K562 (cell line): Measurements from ENCODE around the gene CDKN2AIP. TPM values are rescaled to one million over a fixed set of nuclear protein-coding genes. Genes with fewer than 3 reads are reported as not detected.
A peak's percentile ranks its signal among the peaks of the same experiment; 100 is the strongest.

Experiments
- BRF1 ChIP-seq: IDR thresholded peaks from 3 replicates; pipeline ENCODE4 v1.6.1; 2011; ENCODE audit warnings: borderline replicate concordance, mild to moderate bottlenecking; ENCODE audit not compliant: insufficient read length; ENCODE audit errors: extremely low read depth
- CHD2 ChIP-seq: IDR thresholded peaks from 2 replicates; pipeline ENCODE4 v1.6.1; 2011; ENCODE audit warnings: low read depth, low read length
- CREB1 ChIP-seq, 2 experiments: sonication (generic) in 1 of 2; formaldehyde crosslinking in 1 of 2; IDR thresholded peaks; 2 replicates each; pipeline versions ENCODE4 v1.6.1 to v1.8.0; 2012 to 2022; ENCODE audit warnings: inconsistent platforms in 1 of 2, mild to moderate bottlenecking in 1 of 2, missing genetic modification reagents in 1 of 2, moderate library complexity in 1 of 2
- DIDO1 ChIP-seq: fragments of 450-650 bp; IDR thresholded peaks from 2 replicates; pipeline ENCODE4 v1.6.1; 2016; ENCODE audit warnings: low read depth, missing biosample characterization, missing genetic modification characterization
- HDAC1 ChIP-seq, 2 experiments: fragments of 450-650 bp; IDR thresholded peaks; 2 replicates each; pipeline ENCODE4 v1.6.1; 2016 to 2017; ENCODE audit warnings: inconsistent platforms in 1 of 2, mild to moderate bottlenecking in 1 of 2, moderate library complexity in 1 of 2
- HNRNPK ChIP-seq: fragments of 200-400 bp; formaldehyde crosslinking; IDR thresholded peaks from one replicate; pipeline ENCODE4 v1.6.1; 2018; ENCODE audit warnings: mild to moderate bottlenecking, low read depth, low read length; ENCODE audit not compliant: poor library complexity, severe bottlenecking
- IRF1 ChIP-seq: sonication (generic); formaldehyde crosslinking; IDR thresholded peaks from 2 replicates; pipeline ENCODE4 v1.8.0; 2022; ENCODE audit warnings: missing genetic modification reagents, mild to moderate bottlenecking, borderline replicate concordance
- MAZ ChIP-seq, 2 experiments: fragments of 450-650 bp in 1 of 2; sonication (generic) in 1 of 2; formaldehyde crosslinking; IDR thresholded peaks in 1 of 2; conservative IDR thresholded peaks in 1 of 2; 2 replicates each; pipeline versions ENCODE4 v1.4.0 to v1.5.0; 2020; ENCODE audit warnings: mild to moderate bottlenecking in 1 of 2, missing genetic modification reagents in 1 of 2
- MECOM ChIP-seq: fragments of 250-450 bp; sonication (Bioruptor Pico); IDR thresholded peaks from 2 replicates; pipeline ENCODE4 v1.8.0; 2022; ENCODE audit warnings: inconsistent platforms
- MEF2A ChIP-seq: IDR thresholded peaks from 2 replicates; pipeline ENCODE4 v1.6.1; 2011; ENCODE audit warnings: low read depth, mild to moderate bottlenecking, low read length, moderate library complexity; ENCODE audit not compliant: control insufficient read depth
- MTA2 ChIP-seq: fragments of 450-650 bp; IDR thresholded peaks from 2 replicates; pipeline ENCODE4 v1.6.1; 2016; ENCODE audit warnings: low read depth
- MYBL2 ChIP-seq, 2 experiments: fragments of 450-650 bp in 1 of 2; sonication (generic) in 1 of 2; formaldehyde crosslinking in 1 of 2; IDR thresholded peaks; 2 replicates each; pipeline versions ENCODE4 v1.6.1 to v1.8.1; 2017 to 2022; ENCODE audit warnings: borderline replicate concordance in 1 of 2, inconsistent platforms in 1 of 2, low read depth in 1 of 2, mild to moderate bottlenecking in 1 of 2, missing genetic modification reagents in 1 of 2, moderate library complexity in 1 of 2
- MYC ChIP-seq, 2 experiments: fragments of 250-450 bp in 1 of 2; sonication (Bioruptor Pico) in 1 of 2; IDR thresholded peaks; 2 replicates each; pipeline versions ENCODE4 v1.5.1 to v1.6.1; 2012 to 2021; ENCODE audit warnings: low read depth in 2 of 2, borderline replicate concordance in 1 of 2, improper control_type of control experiment in 1 of 2, low read length in 1 of 2, mild to moderate bottlenecking in 1 of 2, moderate library complexity in 1 of 2
- MYNN ChIP-seq, 2 experiments: sonication (generic); formaldehyde crosslinking in 1 of 2; IDR thresholded peaks; 2 replicates each; pipeline versions ENCODE4 v1.5.0 to v1.6.1; 2016 to 2020; ENCODE audit warnings: antibody characterized with exemption in 1 of 2, missing genetic modification reagents in 1 of 2
- NFATC3 ChIP-seq: fragments of 450-650 bp; IDR thresholded peaks from 2 replicates; pipeline ENCODE4 v1.6.1; 2017; ENCODE audit warnings: mild to moderate bottlenecking
- NFXL1 ChIP-seq: fragments of 450-650 bp; formaldehyde crosslinking; IDR thresholded peaks from 2 replicates; pipeline ENCODE4 v1.4.0; 2021; ENCODE audit warnings: mild to moderate bottlenecking
- PHTF2 ChIP-seq: fragments of 250-450 bp; sonication (Bioruptor Pico); IDR thresholded peaks from 2 replicates; pipeline ENCODE4 v1.5.0; 2021; ENCODE audit warnings: mild to moderate bottlenecking
- SRSF7 ChIP-seq: fragments of 200-400 bp; formaldehyde crosslinking; optimal IDR thresholded peaks from 2 replicates; pipeline ENCODE3; 2017; ENCODE audit warnings: mild to moderate bottlenecking, low read depth, low read length
- STAT5A ChIP-seq: IDR thresholded peaks from 2 replicates; pipeline ENCODE4 v1.6.1; 2012; ENCODE audit warnings: low read length, inconsistent platforms, borderline replicate concordance
- ZNF121 ChIP-seq: sonication (generic); formaldehyde crosslinking; conservative IDR thresholded peaks from 2 replicates; pipeline ENCODE4 v1.8.0; 2022; ENCODE audit warnings: missing genetic modification reagents
- ZNF134 ChIP-seq: fragments of 250-450 bp; sonication (Bioruptor Pico); conservative IDR thresholded peaks from 2 replicates; pipeline ENCODE4 v1.4.0; 2020
- ZNF184 ChIP-seq: sonication (generic); formaldehyde crosslinking; IDR thresholded peaks from 2 replicates; pipeline ENCODE4 v1.5.0; 2020; ENCODE audit warnings: missing genetic modification reagents
- ZNF512 ChIP-seq: IDR thresholded peaks from 2 replicates; pipeline ENCODE4 v1.6.1; 2016; ENCODE audit warnings: missing genetic modification characterization, missing compliant biosample characterization
- polyA plus RNA-seq, 8 experiments: library from polyadenylated mRNA; depleted of rRNA in 4 of 8; stranded (reverse) in 5 of 8; unstranded in 3 of 8; fragments of >200 nt; fragmentation: Nextera tagmentation in 2 of 8; fragmentation: Illumina TruSeq in 1 of 8; extraction: Ambion mirVana in 2 of 8; extraction: Trizol in 1 of 8; gene quantifications; 2 replicates each; pipeline versions ENCODE4 v1.2.1 to v1.2.3, GENCODE V29; 2011 to 2014; ENCODE audit warnings: inconsistent platforms in 1 of 8, missing spikeins in 1 of 8
- total RNA-seq, 7 experiments: library from RNA; depleted of rRNA in 6 of 7; stranded (reverse); fragments of >200 nt in 6 of 7; fragmentation: Illumina TruSeq in 2 of 7; extraction: Trizol in 2 of 7; gene quantifications; 2 replicates each; pipeline versions ENCODE4 v1.2.1 to v1.2.3, GENCODE V29; 2011 to 2021; ENCODE audit warnings: low replicate concordance in 1 of 7

The CDKN2AIP gene
- total and polyA plus RNA-seq, 9 of the 15 experiments (the other 6 are each of a cell fraction or from before 2014, with no cell fraction given) = 5.9 to 22.0 (median 19.7) TPM

- TF ChIP-seq MYNN (IDR thresholded peaks at IDR 0.05) (no peak), MYNN (CRISPR knock-in tag; IDR thresholded peaks at IDR 0.05) (no peak), IRF1 (CRISPR knock-in tag) (0 out of 2 replicates have a peak, but pooled peaks have one; percentile 50), MEF2A (no peak), ZNF512 (tag) (no peak), SRSF7 (no peak), CHD2 (peak; percentile 71), HNRNPK (peak; percentile 13), MYC (IDR thresholded peaks at IDR 0.05; ENCODE audit: low read depth, low read length) (peak; percentile 59), MYC (CRISPR knock-in tag; IDR thresholded peaks at IDR 0.05; ENCODE audit: borderline replicate concordance, low read depth) (peak; percentile 53; the same call in 1 of the 2 replicates), ZNF184 (CRISPR knock-in tag) (no peak), ZNF134 (CRISPR knock-in tag) (no peak), NFXL1 (CRISPR knock-in tag) (no peak), STAT5A (no peak), CREB1 (IDR thresholded peaks at IDR 0.05) (peak; percentile 78; the same call in 1 of the 2 replicates), CREB1 (CRISPR knock-in tag; IDR thresholded peaks at IDR 0.05) (peak; percentile 50; the same call in 1 of the 2 replicates), DIDO1 (no peak), MECOM (no peak), NFATC3 (no peak), PHTF2 (CRISPR knock-in tag) (no peak), HDAC1 (IDR thresholded peaks at IDR 0.05) (peak; percentile 6 to 84; a peak in 2 of 4 replicates), BRF1 (no peak), ZNF121 (CRISPR knock-in tag) (no peak), MYBL2 (IDR thresholded peaks at IDR 0.05; ENCODE audit: low read depth) (no peak), MYBL2 (CRISPR knock-in tag; IDR thresholded peaks at IDR 0.05; ENCODE audit: borderline replicate concordance) (no peak), MAZ (CRISPR knock-in tag; conservative IDR thresholded peaks at IDR 0.05 in 1 of 2, IDR thresholded peaks at IDR 0.05 in 1 of 2) (peak in 1 of 2 experiments; percentile 65; a peak in 2 of 4 replicates), MTA2 (no peak)
These were observed at the start of gene CDKN2AIP (continued) for GRCh38 chr4:183444214-183445096.
